Neural cell (in vitro differentiated cells): ENCODE results near the gene EYA4. TPM values are rescaled to one million over a fixed set of nuclear protein-coding genes. Genes with fewer than 3 reads are reported as not detected.

Experiments
- H2AFZ ChIP-seq: fragments of 200-600, 300-800 bp; sonication (generic), shearing (Covaris generic); 2 replicates; pipeline ENCODE4 v1.6.0; 2014; ENCODE audit warnings: low read depth, mild to moderate bottlenecking, antibody characterized with exemption, low read length, moderate library complexity
- H3F3A ChIP-seq: fragments of 200-600 bp; shearing (Covaris generic); 2 replicates; pipeline ENCODE4 v1.6.1; 2016; ENCODE audit warnings: mild to moderate bottlenecking, moderate library complexity, mixed read lengths, antibody characterized with exemption, low read length; ENCODE audit not compliant: insufficient read depth, poor library complexity, severe bottlenecking
- H3K27ac ChIP-seq: fragments of 200-600, 300-800 bp; sonication (generic), shearing (Covaris generic); 2 replicates; pipeline ENCODE4 v1.5.1; 2014; ENCODE audit warnings: mild to moderate bottlenecking, low read length, moderate library complexity
- H3K27me3 ChIP-seq: fragments of 300-800, 200-600 bp; sonication (generic), shearing (Covaris generic); 2 replicates; pipeline ENCODE4 v1.6.0; 2014; ENCODE audit warnings: mild to moderate bottlenecking, low read depth, low read length, moderate library complexity; ENCODE audit not compliant: insufficient read depth
- H3K36me3 ChIP-seq: fragments of 300-800, 200-600 bp; sonication (generic), shearing (Covaris generic); 2 replicates; pipeline ENCODE4 v1.5.1; 2014; ENCODE audit warnings: mild to moderate bottlenecking, antibody characterized with exemption, low read length, moderate library complexity; ENCODE audit not compliant: insufficient read depth
- H3K4me2 ChIP-seq: fragments of 300-800, 200-600 bp; sonication (generic), shearing (Covaris generic); 2 replicates; pipeline ENCODE4 v1.6.0; 2014; ENCODE audit warnings: mild to moderate bottlenecking, low read length
- H3K4me3 ChIP-seq: fragments of 300-800, 200-600 bp; sonication (generic), shearing (Covaris generic); 2 replicates; pipeline ENCODE4 v1.5.1; 2014; ENCODE audit warnings: mild to moderate bottlenecking, low read length, moderate library complexity
- H3K79me2 ChIP-seq: fragments of 200-600 bp; shearing (Covaris generic); replicated peaks from 2 replicates; pipeline ENCODE4 v1.6.0; 2014; ENCODE audit warnings: mild to moderate bottlenecking, low read length, moderate library complexity; ENCODE audit not compliant: insufficient read depth
- H3K9ac ChIP-seq: fragments of 300-800, 200-600 bp; sonication (generic), shearing (Covaris generic); 2 replicates; pipeline ENCODE4 v1.6.1; 2016; ENCODE audit warnings: mild to moderate bottlenecking, low read length, mixed read lengths
- H3K9me2 ChIP-seq: fragments of 200-600 bp; shearing (Covaris generic); 2 replicates; pipeline ENCODE4 v1.6.1; 2016; ENCODE audit warnings: mild to moderate bottlenecking, low read length, mixed read lengths; ENCODE audit not compliant: insufficient read depth
- H3K9me3 ChIP-seq: fragments of 200-600, 300-800 bp; sonication (generic), shearing (Covaris generic); 2 replicates; pipeline ENCODE4 v1.6.1; 2016; ENCODE audit warnings: mild to moderate bottlenecking, mixed run types, low read length, moderate library complexity, mixed read lengths
- H4K20me1 ChIP-seq: fragments of 200-600 bp; shearing (Covaris generic); 2 replicates; pipeline ENCODE4 v1.6.1; 2016; ENCODE audit warnings: mild to moderate bottlenecking, mixed run types; ENCODE audit not compliant: insufficient read depth
- CTCF ChIP-seq: fragments of 450-650 bp; IDR thresholded peaks from 2 replicates; pipeline ENCODE4 v1.5.1; 2014; ENCODE audit warnings: antibody characterized with exemption, mild to moderate bottlenecking, moderate library complexity; ENCODE audit not compliant: poor library complexity, severe bottlenecking
- EP300 ChIP-seq: fragments of 450-650 bp; conservative IDR thresholded peaks from 2 replicates; pipeline ENCODE4 v1.6.1; 2014; ENCODE audit warnings: antibody characterized with exemption, mild to moderate bottlenecking, moderate library complexity; ENCODE audit not compliant: poor library complexity, severe bottlenecking
- EZH2 ChIP-seq: fragments of 200-600, 300-800 bp; shearing (Covaris generic), sonication (generic); IDR thresholded peaks from 2 replicates; pipeline ENCODE4 v1.6.1; 2014; ENCODE audit warnings: antibody characterized with exemption, low read length, borderline replicate concordance, mild to moderate bottlenecking; ENCODE audit not compliant: insufficient read depth, poor library complexity, severe bottlenecking
- MXI1 ChIP-seq: fragments of 450-650 bp; conservative IDR thresholded peaks from 2 replicates; pipeline ENCODE4 v1.6.1; 2014; ENCODE audit warnings: antibody characterized with exemption, mild to moderate bottlenecking; ENCODE audit not compliant: poor library complexity, severe bottlenecking
- POLR2AphosphoS5 ChIP-seq: IDR thresholded peaks from 2 replicates; pipeline ENCODE4 v1.6.1; 2012
- RAD21 ChIP-seq: fragments of 450-650 bp; conservative IDR thresholded peaks from 2 replicates; pipeline ENCODE4 v1.6.1; 2014; ENCODE audit warnings: antibody characterized with exemption, mild to moderate bottlenecking, moderate library complexity
- REST ChIP-seq: IDR thresholded peaks from 2 replicates; pipeline ENCODE4 v1.6.1; 2012; ENCODE audit warnings: borderline replicate concordance
- SMC3 ChIP-seq: fragments of 450-650 bp; conservative IDR thresholded peaks from 2 replicates; pipeline ENCODE4 v1.6.1; 2014; ENCODE audit warnings: antibody characterized with exemption, mild to moderate bottlenecking, moderate library complexity; ENCODE audit not compliant: poor library complexity
- TAF1 ChIP-seq: IDR thresholded peaks from 2 replicates; pipeline ENCODE4 v1.6.1; 2012; ENCODE audit warnings: low read depth
- polyA plus RNA-seq: library from polyadenylated mRNA; depleted of rRNA; stranded (reverse); fragments of >200 nt; gene quantifications from 2 replicates; pipeline ENCODE4 v1.2.3, GENCODE V29; 2014

The EYA4 gene
- polyA plus RNA-seq, 1 donor from 2014 or later, result 2.6 TPM

- Histone ChIP-seq H3K4me2 (no peak overlapping the region), H3K27me3 (no peaks in the 10 kb centered on the region), H2AFZ (no peak overlapping the region), H3K27ac (no peak overlapping the region), H3K9ac (no peak overlapping the region), H3K36me3 (no peaks in the 10 kb centered on the region), H3K79me2 (no peaks in the 10 kb centered on the region), H3K9me3 (no peaks in the 10 kb centered on the region), H4K20me1 (no peaks in the 10 kb centered on the region), H3K9me2 (no peaks in the 10 kb centered on the region), H3K4me3 (no peak overlapping the region), H3F3A (no peaks in the 10 kb centered on the region)
- TF ChIP-seq RAD21 (no peak), MXI1 (no peak), CTCF (no peak), POLR2AphosphoS5 (no peak), EZH2 (no peak), SMC3 (no peak), EP300 (no peak), TAF1 (no peak), REST (no peak)
These were observed 206.8 kb downstream of the EYA4 start for GRCh38 chr6:133447924-133448323.

- Histone ChIP-seq H3F3A (peaks cover 5% of the 10 kb centered on the region), H2AFZ (no peak overlapping the region)
These were observed 215.3 kb downstream of the EYA4 start for GRCh38 chr6:133456439-133456838.

More at GRCh38 chr6:133456439-133456838, 215.3 kb downstream of the EYA4 start:
- H3K27me3 ChIP-seq, result no peaks in the 10 kb centered on the region
- no peak for TF ChIP-seq MXI1
- TF ChIP-seq SMC3, result no peak
- TF ChIP-seq EZH2, result no peak
- TF ChIP-seq POLR2AphosphoS5, result no peak
- TF ChIP-seq TAF1, result no peak
- no peak for TF ChIP-seq EP300
- TF ChIP-seq CTCF, result no peak
- TF ChIP-seq RAD21, result no peak
- TF ChIP-seq REST, result no peak
- H3K9me3 ChIP-seq, result no peaks in the 10 kb centered on the region
- no peak overlapping the region for H3K4me2 ChIP-seq
- no peak overlapping the region for H3K9ac ChIP-seq
- no peaks in the 10 kb centered on the region for H4K20me1 ChIP-seq
- no peaks in the 10 kb centered on the region for H3K9me2 ChIP-seq
- no peaks in the 10 kb centered on the region for H3K36me3 ChIP-seq
- no peak overlapping the region for H3K4me3 ChIP-seq
- peak overlapping the region; percentile 27 for H3K27ac ChIP-seq
- H3K79me2 ChIP-seq, result no peaks in the 10 kb centered on the region
